IPS-NIHi7 (cell line): Measurements from ENCODE around the gene MLC1.
A peak's percentile ranks its signal among the peaks of the same experiment; 100 is the strongest.
"Not testable (repeated sequence)": the region's sequence is repeated elsewhere in the genome, so short reads cannot be mapped to it uniquely, and the experiment has no call there.

Source experiments
- DNase-seq: peaks from one replicate; pipeline ENCODE4 v3.0.0; 2012; ENCODE audit warnings: mixed read lengths; ENCODE audit errors: extremely low spot score

Gene MLC1

GRCh38 chr22:50102946-50103345, 17.7 kb upstream of the MLC1 start:
- DNase-seq, result peak; percentile 63

- DNase-seq, result no peak
These were observed 16.8 kb upstream of the MLC1 start for GRCh38 chr22:50101870-50102565.

- no peak for DNase-seq
These were observed 12.8 kb upstream of the MLC1 start for GRCh38 chr22:50098052-50098451.

DNA sequence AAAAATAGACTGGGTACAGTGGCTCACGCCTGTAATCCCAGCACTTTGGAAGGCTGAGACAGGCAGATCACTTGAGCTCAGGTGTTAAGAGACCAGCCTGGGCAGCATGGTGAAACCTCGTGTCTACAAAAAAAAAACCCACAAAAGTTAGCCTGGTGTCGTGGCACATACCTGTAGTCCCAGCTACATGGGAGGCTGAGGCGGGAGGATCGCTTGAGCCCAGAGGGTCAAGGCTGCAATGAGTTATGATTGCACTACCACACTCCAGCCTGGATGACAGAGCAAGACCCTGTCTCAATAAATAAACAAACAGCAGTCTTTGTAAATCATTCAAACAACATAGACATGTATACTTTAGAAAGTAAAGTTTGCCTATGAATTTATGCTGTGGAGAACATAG, 7.1 kb upstream of the MLC1 start:
- no peak for DNase-seq

GRCh38 chr22:50091092-50091768, 6.0 kb upstream of the MLC1 start:
- no peak for DNase-seq

GRCh38 chr22:50090412-50090714, 5.1 kb upstream of the MLC1 start:
- no peak for DNase-seq

- DNase-seq, result peak; percentile 58
These were observed 4.6 kb upstream of the MLC1 start, which contains the start of gene MOV10L1 for GRCh38 chr22:50089682-50090411. MOV10L1 (plus strand) TSS chr22:50090006; CDS start chr22:50090089, 83 bp downstream.

- DNase-seq, result no peak
These were observed 4.0 kb upstream of the MLC1 start for GRCh38 chr22:50089231-50089630.

DNA sequence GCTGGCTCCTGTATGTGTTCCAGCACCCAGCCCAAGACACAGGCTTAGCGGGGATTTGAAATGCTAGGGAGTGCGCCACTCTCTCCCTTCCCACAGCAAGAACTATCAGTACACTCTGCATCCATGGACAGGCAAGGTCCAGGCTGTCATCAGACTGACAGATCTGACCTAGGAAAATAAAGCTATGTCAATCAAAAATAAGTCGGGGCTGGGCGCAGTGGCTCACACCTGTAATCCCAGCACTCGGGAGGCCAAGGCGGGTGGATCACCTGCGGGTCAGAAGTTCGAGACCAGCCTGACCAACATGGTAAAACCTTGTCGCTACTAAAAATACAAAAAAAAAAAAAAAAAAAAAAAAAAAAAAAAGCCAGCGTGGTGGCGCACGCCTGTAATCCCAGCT, 2.9 kb upstream of the MLC1 start:
- no peak for DNase-seq

GRCh38 chr22:50087646-50088045, 2.4 kb upstream of the MLC1 start:
- no peak for DNase-seq

DNA sequence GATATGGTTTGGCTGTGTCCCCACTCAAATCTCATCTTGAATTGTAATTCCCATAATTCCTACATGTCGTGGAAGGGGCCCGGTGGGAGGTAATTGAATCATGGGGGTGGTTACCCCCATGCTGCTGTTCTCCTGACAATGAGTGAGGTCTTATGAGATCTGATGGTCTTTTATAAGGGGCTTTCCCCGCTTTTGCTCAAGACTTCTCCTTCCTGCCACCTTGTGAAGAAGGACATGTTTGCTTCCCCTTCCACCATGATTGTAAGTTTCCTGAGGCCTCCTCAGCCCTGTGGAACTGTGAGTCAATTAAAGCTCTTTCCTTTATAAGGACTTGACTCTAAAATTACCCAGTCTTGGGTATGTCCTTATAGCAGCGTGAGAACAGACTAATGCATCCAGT, 1.7 kb upstream of the MLC1 start:
- not testable (repeated sequence) for DNase-seq

DNA sequence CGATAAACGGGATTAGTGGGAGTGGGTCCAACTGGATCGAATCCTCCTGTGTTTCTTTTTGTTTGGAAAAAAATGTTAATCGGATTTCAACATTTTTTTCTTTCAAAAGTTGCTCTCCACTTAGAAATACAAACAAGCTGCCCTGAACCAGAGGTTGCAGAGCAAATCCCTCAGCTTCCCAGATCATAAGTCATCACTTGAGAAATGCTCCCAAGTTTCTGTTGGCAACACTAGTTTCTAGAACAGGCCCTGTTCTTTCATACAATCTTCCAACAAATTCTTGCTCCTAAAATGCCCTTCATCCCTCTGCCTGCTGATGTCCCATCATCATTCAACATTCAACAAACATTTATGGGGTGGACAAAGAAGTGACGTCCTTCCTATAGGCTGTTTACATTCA, 1.3 kb upstream of the MLC1 start:
- DNase-seq, result no peak

- peak; percentile 12 for DNase-seq
These were observed 608 bp downstream of the MLC1 start for GRCh38 chr22:50084614-50085021.

DNA sequence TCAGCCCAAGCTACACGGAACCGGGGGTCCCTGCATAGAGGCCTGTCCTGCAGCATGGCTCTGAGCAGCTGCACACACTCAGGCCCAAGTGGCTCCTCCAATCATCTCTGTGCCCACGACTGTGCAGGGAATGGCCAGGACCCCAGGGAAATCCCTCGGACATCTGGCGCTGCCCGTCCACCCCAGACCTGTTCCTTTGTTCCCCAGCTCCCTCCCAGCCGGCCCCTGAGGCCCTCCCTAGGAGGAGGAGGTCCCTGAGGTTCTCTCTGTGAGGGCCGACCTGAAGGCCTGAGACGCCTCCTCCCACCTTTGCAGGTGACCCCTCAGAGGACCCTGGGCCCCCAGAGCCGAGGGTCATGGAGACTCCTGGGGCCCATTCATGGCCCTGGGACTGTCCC, 1.1 kb downstream of the MLC1 start:
- DNase-seq, result peak; percentile 10

GRCh38 chr22:50083462-50084079, 1.7 kb downstream of the MLC1 start:
- peak; percentile 10 for DNase-seq

DNA sequence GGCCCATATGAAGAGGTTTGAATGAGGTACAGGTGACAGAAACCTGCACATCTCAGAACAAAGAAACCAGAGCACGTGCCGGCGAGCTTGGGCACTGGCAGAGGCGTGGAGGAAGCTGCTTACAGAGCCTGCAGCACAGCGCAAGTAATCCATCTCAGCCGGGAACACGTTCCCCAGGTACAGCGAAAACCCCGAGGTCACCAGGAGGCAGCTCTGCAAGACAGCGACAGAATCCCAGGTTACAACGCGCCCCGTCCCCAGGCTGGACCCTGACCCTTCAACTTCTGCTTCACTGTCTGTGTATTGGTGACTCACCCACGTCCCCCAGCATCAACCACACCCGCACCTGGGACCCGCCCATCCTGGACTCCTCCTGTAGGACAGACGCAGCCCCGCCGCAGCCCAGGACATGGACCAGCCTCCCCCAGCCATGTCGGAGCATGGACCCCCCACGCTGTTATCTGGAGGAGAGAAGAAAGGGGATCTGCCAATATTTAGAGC, 2.2 kb downstream of the MLC1 start:
- peak; percentile 10 for DNase-seq

GRCh38 chr22:50082197-50082715, 3.0 kb downstream of the MLC1 start:
- no peak for DNase-seq

DNA sequence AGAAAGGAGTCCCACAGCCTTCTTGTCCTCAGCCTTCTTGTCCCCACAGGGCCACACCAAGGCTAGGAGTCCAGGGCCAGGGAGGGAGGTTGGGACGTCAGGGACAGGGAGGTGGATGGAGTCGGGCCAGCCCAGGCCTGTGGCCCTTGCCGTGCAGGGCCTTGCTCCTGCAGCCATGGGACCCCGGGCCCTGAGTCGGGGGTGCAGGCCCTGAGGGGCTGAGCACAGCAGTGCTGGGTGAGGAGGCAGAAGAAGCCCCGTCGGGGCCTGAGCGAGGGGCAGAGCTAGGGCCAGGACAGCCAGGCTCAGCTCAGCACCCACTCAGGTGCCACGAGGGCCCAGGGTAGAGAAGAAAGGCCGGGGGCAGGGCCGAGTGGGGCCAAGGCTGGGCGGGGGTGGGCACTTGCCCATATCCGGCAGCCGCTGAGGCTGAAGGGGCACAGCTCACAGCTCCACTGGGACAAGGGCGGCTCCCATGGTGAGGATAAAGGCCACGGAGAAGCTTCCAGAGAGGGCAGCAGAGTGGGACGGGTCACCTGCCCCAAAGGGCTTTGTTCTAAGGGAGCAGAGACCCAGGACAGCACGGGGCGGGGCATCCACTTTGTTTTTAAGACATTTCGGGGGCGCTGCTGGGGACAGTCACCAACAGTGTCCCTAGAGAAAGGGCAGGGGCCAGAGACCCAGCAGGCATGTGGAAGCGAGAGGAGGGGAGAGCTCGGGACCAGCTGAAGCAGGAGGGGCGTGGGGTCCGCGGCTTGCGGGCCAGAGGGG, 3.6 kb downstream of the MLC1 start:
- DNase-seq, result peak; percentile 7

DNA sequence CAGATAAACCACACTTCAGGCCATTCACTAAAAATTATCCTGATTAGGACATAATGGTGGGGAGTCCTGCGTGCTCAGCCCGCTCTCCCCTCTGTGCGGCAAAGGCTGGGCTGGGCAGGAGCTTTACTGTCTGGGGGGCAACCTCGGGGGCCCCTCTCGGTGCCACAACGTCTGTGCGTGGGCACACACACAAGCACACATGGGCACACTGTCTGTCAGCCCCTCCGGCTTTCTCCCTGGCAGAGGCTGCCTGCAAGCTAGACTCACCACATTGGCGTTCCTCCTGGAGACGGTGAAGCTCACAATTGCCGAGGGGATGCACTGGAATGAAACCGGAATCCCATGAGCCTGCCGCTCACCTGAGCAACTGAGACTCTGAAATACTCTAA, 5.2 kb downstream of the MLC1 start:
- no peak for DNase-seq

- DNase-seq, result no peak
These were observed 6.5 kb downstream of the MLC1 start for GRCh38 chr22:50078761-50079160.

DNA sequence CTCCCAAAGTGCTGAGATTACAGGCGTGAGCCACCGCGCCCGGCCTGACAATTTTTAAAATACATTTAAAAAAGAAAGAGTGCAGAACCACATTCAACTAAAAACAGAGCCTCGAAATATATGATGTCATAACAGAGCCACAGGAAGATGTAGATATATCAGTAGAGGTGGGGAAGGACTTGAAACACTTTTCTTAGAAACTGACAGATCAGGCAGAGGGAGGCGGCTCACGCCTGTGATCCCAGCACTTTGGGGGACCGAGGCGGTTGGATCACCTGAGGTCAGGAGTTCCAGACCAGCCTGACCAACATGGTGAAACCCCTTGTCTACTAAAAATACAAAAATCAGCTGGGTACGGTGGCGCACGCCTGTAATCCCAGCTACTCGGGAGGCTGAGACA, 7.0 kb downstream of the MLC1 start:
- DNase-seq, result no peak
